K562 (cell line): ENCODE results near the gene ZMYM1. TPM values are rescaled to one million over a fixed set of nuclear protein-coding genes. Genes with fewer than 3 reads are reported as not detected.

Source experiments
- ARNT ChIP-seq, 2 experiments: fragments of 450-650 bp; IDR thresholded peaks; 2 replicates each; pipeline ENCODE4 v1.6.1; 2016; ENCODE audit warnings: mild to moderate bottlenecking in 1 of 2
- CC2D1A ChIP-seq: fragments of 450-650 bp; IDR thresholded peaks from 2 replicates; pipeline ENCODE4 v1.6.1; 2017; ENCODE audit warnings: mild to moderate bottlenecking
- CCNT2 ChIP-seq: IDR thresholded peaks from 2 replicates; pipeline ENCODE4 v1.6.1; 2011; ENCODE audit warnings: borderline replicate concordance, low read depth, mild to moderate bottlenecking, moderate library complexity, mixed read lengths, low read length; ENCODE audit not compliant: insufficient read length; ENCODE audit errors: extremely low read depth
- DPF2 ChIP-seq: fragments of 450-650 bp; IDR thresholded peaks from 2 replicates; pipeline ENCODE4 v1.6.1; 2016
- EHMT2 ChIP-seq: fragments of 450-650 bp; IDR thresholded peaks from 2 replicates; pipeline ENCODE4 v1.6.1; 2018; ENCODE audit warnings: antibody characterized with exemption
- HLTF ChIP-seq: fragments of 450-650 bp; IDR thresholded peaks from 2 replicates; pipeline ENCODE4 v1.6.1; 2016
- IFI16 ChIP-seq: fragments of 250-450 bp; sonication (Bioruptor Pico); IDR thresholded peaks from 2 replicates; pipeline ENCODE4 v2.1.2; 2022; ENCODE audit warnings: mild to moderate bottlenecking, inconsistent platforms
- JUND ChIP-seq, 2 experiments: IDR thresholded peaks; 2 replicates in 1 of 2; 3 replicates in 1 of 2; pipeline ENCODE4 v1.6.1; 2011; ENCODE audit warnings: borderline replicate concordance in 2 of 2, low read depth in 2 of 2, low read length in 2 of 2, improper control_type of control experiment in 1 of 2, missing biosample characterization in 1 of 2, missing genetic modification characterization in 1 of 2, missing genetic modification reagents in 1 of 2
- MAZ ChIP-seq, 2 experiments: fragments of 450-650 bp in 1 of 2; sonication (generic) in 1 of 2; formaldehyde crosslinking; IDR thresholded peaks in 1 of 2; conservative IDR thresholded peaks in 1 of 2; 2 replicates each; pipeline versions ENCODE4 v1.4.0 to v1.5.0; 2020; ENCODE audit warnings: mild to moderate bottlenecking in 1 of 2, missing genetic modification reagents in 1 of 2
- NCOR1 ChIP-seq: fragments of 450-650 bp; IDR thresholded peaks from 2 replicates; pipeline ENCODE4 v1.6.1; 2016; ENCODE audit warnings: mild to moderate bottlenecking, moderate library complexity
- NR2C2 ChIP-seq, 2 experiments: fragments of 200-800 bp in 1 of 2; sonication (Bioruptor generic) in 1 of 2; sonication (generic) in 1 of 2; formaldehyde crosslinking in 1 of 2; IDR thresholded peaks; 2 replicates each; pipeline versions ENCODE4 v1.6.1 to v1.8.0; 2016 to 2022; ENCODE audit warnings: mild to moderate bottlenecking in 1 of 2, missing compliant biosample characterization in 1 of 2, missing genetic modification characterization in 1 of 2, missing genetic modification reagents in 1 of 2
- TFAM ChIP-seq: fragments of 250-450 bp; sonication (Bioruptor Pico); conservative IDR thresholded peaks from 2 replicates; pipeline ENCODE4 v1.5.0; 2021; ENCODE audit warnings: mild to moderate bottlenecking, moderate library complexity
- ZBTB8A ChIP-seq: fragments of 450-650 bp; IDR thresholded peaks from 2 replicates; pipeline ENCODE4 v1.6.1; 2018; ENCODE audit warnings: mild to moderate bottlenecking, moderate library complexity; ENCODE audit not compliant: partially characterized antibody
- ZMIZ1 ChIP-seq, 2 experiments: fragments of 150-350 bp in 1 of 2; IDR thresholded peaks; 2 replicates each; pipeline ENCODE4 v1.6.1; 2012 to 2016; ENCODE audit warnings: low read depth in 2 of 2, low read length in 2 of 2, mild to moderate bottlenecking in 1 of 2, moderate library complexity in 1 of 2
- ZNF232 ChIP-seq: sonication (generic); formaldehyde crosslinking; IDR thresholded peaks from 2 replicates; pipeline ENCODE4 v1.8.0; 2022; ENCODE audit warnings: mild to moderate bottlenecking, missing genetic modification reagents
- ZNF282 ChIP-seq: sonication (generic); formaldehyde crosslinking; IDR thresholded peaks from 2 replicates; pipeline ENCODE4 v1.8.1; 2023; ENCODE audit warnings: missing genetic modification reagents
- polyA plus RNA-seq, 8 experiments: library from polyadenylated mRNA; depleted of rRNA in 4 of 8; stranded (reverse) in 5 of 8; unstranded in 3 of 8; fragments of >200 nt; fragmentation: Nextera tagmentation in 2 of 8; fragmentation: Illumina TruSeq in 1 of 8; extraction: Ambion mirVana in 2 of 8; extraction: Trizol in 1 of 8; gene quantifications; 2 replicates each; pipeline versions ENCODE4 v1.2.1 to v1.2.3, GENCODE V29; 2011 to 2014; ENCODE audit warnings: inconsistent platforms in 1 of 8, missing spikeins in 1 of 8
- total RNA-seq, 7 experiments: library from RNA; depleted of rRNA in 6 of 7; stranded (reverse); fragments of >200 nt in 6 of 7; fragmentation: Illumina TruSeq in 2 of 7; extraction: Trizol in 2 of 7; gene quantifications; 2 replicates each; pipeline versions ENCODE4 v1.2.1 to v1.2.3, GENCODE V29; 2011 to 2021; ENCODE audit warnings: low replicate concordance in 1 of 7
- TF ChIP-seq, protein P1 (sequence below): fragments of 200-800 bp; sonication (Bioruptor generic); IDR thresholded peaks from 2 replicates; pipeline ENCODE4 v1.6.1; 2016; ENCODE audit warnings: missing genetic modification characterization, missing compliant biosample characterization
- TF ChIP-seq, protein P2 (sequence below): fragments of 450-650 bp; formaldehyde crosslinking; IDR thresholded peaks from 2 replicates; pipeline ENCODE4 v1.4.0; 2020; ENCODE audit warnings: mild to moderate bottlenecking, moderate library complexity

Gene ZMYM1
- total and polyA plus RNA-seq, 9 of the 15 experiments (the other 6 are each of a cell fraction or from before 2014, with no cell fraction given), result 7.5 to 25.4 (median 15.8) TPM

- TF ChIP-seq, protein P1, sequence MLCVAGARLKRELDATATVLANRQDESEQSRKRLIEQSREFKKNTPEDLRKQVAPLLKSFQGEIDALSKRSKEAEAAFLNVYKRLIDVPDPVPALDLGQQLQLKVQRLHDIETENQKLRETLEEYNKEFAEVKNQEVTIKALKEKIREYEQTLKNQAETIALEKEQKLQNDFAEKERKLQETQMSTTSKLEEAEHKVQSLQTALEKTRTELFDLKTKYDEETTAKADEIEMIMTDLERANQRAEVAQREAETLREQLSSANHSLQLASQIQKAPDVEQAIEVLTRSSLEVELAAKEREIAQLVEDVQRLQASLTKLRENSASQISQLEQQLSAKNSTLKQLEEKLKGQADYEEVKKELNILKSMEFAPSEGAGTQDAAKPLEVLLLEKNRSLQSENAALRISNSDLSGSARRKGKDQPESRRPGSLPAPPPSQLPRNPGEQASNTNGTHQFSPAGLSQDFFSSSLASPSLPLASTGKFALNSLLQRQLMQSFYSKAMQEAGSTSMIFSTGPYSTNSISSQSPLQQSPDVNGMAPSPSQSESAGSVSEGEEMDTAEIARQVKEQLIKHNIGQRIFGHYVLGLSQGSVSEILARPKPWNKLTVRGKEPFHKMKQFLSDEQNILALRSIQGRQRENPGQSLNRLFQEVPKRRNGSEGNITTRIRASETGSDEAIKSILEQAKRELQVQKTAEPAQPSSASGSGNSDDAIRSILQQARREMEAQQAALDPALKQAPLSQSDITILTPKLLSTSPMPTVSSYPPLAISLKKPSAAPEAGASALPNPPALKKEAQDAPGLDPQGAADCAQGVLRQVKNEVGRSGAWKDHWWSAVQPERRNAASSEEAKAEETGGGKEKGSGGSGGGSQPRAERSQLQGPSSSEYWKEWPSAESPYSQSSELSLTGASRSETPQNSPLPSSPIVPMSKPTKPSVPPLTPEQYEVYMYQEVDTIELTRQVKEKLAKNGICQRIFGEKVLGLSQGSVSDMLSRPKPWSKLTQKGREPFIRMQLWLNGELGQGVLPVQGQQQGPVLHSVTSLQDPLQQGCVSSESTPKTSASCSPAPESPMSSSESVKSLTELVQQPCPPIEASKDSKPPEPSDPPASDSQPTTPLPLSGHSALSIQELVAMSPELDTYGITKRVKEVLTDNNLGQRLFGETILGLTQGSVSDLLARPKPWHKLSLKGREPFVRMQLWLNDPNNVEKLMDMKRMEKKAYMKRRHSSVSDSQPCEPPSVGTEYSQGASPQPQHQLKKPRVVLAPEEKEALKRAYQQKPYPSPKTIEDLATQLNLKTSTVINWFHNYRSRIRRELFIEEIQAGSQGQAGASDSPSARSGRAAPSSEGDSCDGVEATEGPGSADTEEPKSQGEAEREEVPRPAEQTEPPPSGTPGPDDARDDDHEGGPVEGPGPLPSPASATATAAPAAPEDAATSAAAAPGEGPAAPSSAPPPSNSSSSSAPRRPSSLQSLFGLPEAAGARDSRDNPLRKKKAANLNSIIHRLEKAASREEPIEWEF (CRISPR knock-in tag), result no peak
- peak in 1 of 2 experiments; percentile 67; a peak in 1 of 4 replicates for TF ChIP-seq ZMIZ1 (IDR thresholded peaks at IDR 0.05; ENCODE audit: low read depth in 2 of 2, low read length in 2 of 2)
- TF ChIP-seq ARNT (IDR thresholded peaks at IDR 0.05), result peak; percentile 85 to 90; a peak in 3 of 4 replicates
- no peak for TF ChIP-seq TFAM
- TF ChIP-seq DPF2, result peak; percentile 96
- no peak for TF ChIP-seq ZBTB8A
- TF ChIP-seq ZNF282 (CRISPR knock-in tag), result no peak
- peak in 1 of 2 experiments; percentile 85; a peak in 2 of 4 replicates for TF ChIP-seq MAZ (CRISPR knock-in tag; conservative IDR thresholded peaks at IDR 0.05 in 1 of 2, IDR thresholded peaks at IDR 0.05 in 1 of 2)
- peak; percentile 98 for TF ChIP-seq CC2D1A
- peak; percentile 97 for TF ChIP-seq HLTF
- no peak for TF ChIP-seq CCNT2
- no peak for TF ChIP-seq ZNF232
- no peak for TF ChIP-seq NR2C2 (CRISPR knock-in tag; IDR thresholded peaks at IDR 0.05)
- 0 out of 2 replicates have a peak, but pooled peaks have one; percentile 35 for TF ChIP-seq NR2C2 (tag; IDR thresholded peaks at IDR 0.05)
- TF ChIP-seq, protein P2, sequence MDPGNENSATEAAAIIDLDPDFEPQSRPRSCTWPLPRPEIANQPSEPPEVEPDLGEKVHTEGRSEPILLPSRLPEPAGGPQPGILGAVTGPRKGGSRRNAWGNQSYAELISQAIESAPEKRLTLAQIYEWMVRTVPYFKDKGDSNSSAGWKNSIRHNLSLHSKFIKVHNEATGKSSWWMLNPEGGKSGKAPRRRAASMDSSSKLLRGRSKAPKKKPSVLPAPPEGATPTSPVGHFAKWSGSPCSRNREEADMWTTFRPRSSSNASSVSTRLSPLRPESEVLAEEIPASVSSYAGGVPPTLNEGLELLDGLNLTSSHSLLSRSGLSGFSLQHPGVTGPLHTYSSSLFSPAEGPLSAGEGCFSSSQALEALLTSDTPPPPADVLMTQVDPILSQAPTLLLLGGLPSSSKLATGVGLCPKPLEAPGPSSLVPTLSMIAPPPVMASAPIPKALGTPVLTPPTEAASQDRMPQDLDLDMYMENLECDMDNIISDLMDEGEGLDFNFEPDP (CRISPR knock-in tag), result no peak
- TF ChIP-seq IFI16 (CRISPR knock-in tag), result no peak
- peak; percentile 59; the same call in 1 of the 2 replicates for TF ChIP-seq EHMT2
- peak; percentile 99 for TF ChIP-seq NCOR1
- 0 out of 2 replicates have a peak, but pooled peaks have one; percentile 6 for TF ChIP-seq JUND (IDR thresholded peaks at IDR 0.05; ENCODE audit: borderline replicate concordance, low read depth, low read length)
- TF ChIP-seq JUND (tag; IDR thresholded peaks at IDR 0.05; ENCODE audit: borderline replicate concordance, low read depth, low read length), result no peak
These were observed 57.6 kb downstream of the ZMYM1 start (continued) for GRCh38 chr1:35136780-35137179.
